BE2C (cell line): ENCODE results near the gene ENPP6.

Source experiments
- DNase-seq: peaks from one replicate; pipeline ENCODE4 v3.0.0-alpha.2; 2020
- H3K27me3 ChIP-seq: fragments of 250-450 bp; sonication (Bioruptor Pico); 2 replicates; pipeline ENCODE4 v1.5.1; 2020; ENCODE audit warnings: mild to moderate bottlenecking
- H3K36me3 ChIP-seq: fragments of 250-450 bp; sonication (Bioruptor Pico); 2 replicates; pipeline ENCODE4 v1.5.1; 2020; ENCODE audit warnings: mild to moderate bottlenecking
- H3K4me1 ChIP-seq: fragments of 250-450 bp; sonication (Bioruptor Pico); 2 replicates; pipeline ENCODE4 v1.5.1; 2020
- H3K4me3 ChIP-seq: 2 replicates; pipeline ENCODE4 v1.5.1; 2011; ENCODE audit warnings: low read depth, low read length
- H3K9me3 ChIP-seq: fragments of 250-450 bp; sonication (Bioruptor Pico); 2 replicates; pipeline ENCODE4 v1.5.1; 2020
- CTCF ChIP-seq: IDR thresholded peaks from 2 replicates; pipeline ENCODE4 v1.5.1; 2012; ENCODE audit warnings: mild to moderate bottlenecking, low read depth, low read length

ENPP6 gene

GRCh38 chr4:184232975-184233374 is 15.3 kb upstream of the ENPP6 start:
- no peak for DNase-seq
- H3K4me1 ChIP-seq = peaks cover 5% of the 10 kb centered on the region

GRCh38 chr4:184232202-184232601 is 14.5 kb upstream of the ENPP6 start:
- no peak for DNase-seq
- H3K9me3 ChIP-seq = no peaks in the 10 kb centered on the region
- no peaks in the 10 kb centered on the region for H3K27me3 ChIP-seq
- no peaks in the 10 kb centered on the region for H3K36me3 ChIP-seq
- TF ChIP-seq CTCF = no peak
- no peaks in the 10 kb centered on the region; the same call in 1 of the 2 replicates for H3K4me1 ChIP-seq
- H3K4me3 ChIP-seq = no peak overlapping the region

More at GRCh38 chr4:184232975-184233374, 15.3 kb upstream of the ENPP6 start:
- Histone ChIP-seq H3K9me3 (no peaks in the 10 kb centered on the region), H3K27me3 (no peaks in the 10 kb centered on the region), H3K4me3 (no peak overlapping the region), H3K36me3 (no peaks in the 10 kb centered on the region)
- TF ChIP-seq CTCF = no peak

GRCh38 chr4:184231573-184231972 is 13.9 kb upstream of the ENPP6 start:
- H3K27me3 ChIP-seq = no peaks in the 10 kb centered on the region
- no peaks in the 10 kb centered on the region; the same call in 1 of the 2 replicates for H3K4me1 ChIP-seq
- H3K9me3 ChIP-seq = no peaks in the 10 kb centered on the region

GRCh38 chr4:184228056-184228705 is 10.5 kb upstream of the ENPP6 start:
- no peaks in the 10 kb centered on the region for H3K36me3 ChIP-seq
- no peak for DNase-seq
- no peaks in the 10 kb centered on the region for H3K27me3 ChIP-seq
- H3K9me3 ChIP-seq = no peaks in the 10 kb centered on the region
- H3K4me3 ChIP-seq = no peak overlapping the region
- no peak for TF ChIP-seq CTCF
- no peaks in the 10 kb centered on the region; the same call in 1 of the 2 replicates for H3K4me1 ChIP-seq

More at GRCh38 chr4:184231573-184231972, 13.9 kb upstream of the ENPP6 start:
- H3K36me3 ChIP-seq = no peaks in the 10 kb centered on the region
- DNase-seq = no peak
- H3K4me3 ChIP-seq = no peak overlapping the region
- TF ChIP-seq CTCF = no peak

GRCh38 chr4:184216515-184216914 is 1.2 kb downstream of the ENPP6 start:
- H3K9me3 ChIP-seq = no peaks in the 10 kb centered on the region
- no peaks in the 10 kb centered on the region for H3K36me3 ChIP-seq
- H3K27me3 ChIP-seq = no peaks in the 10 kb centered on the region
- TF ChIP-seq CTCF = no peak
- peaks cover 2% of the 10 kb centered on the region; the same call in 1 of the 2 replicates for H3K4me1 ChIP-seq
- no peak overlapping the region for H3K4me3 ChIP-seq
- no peak for DNase-seq

GRCh38 chr4:184215709-184216328 is 1.9 kb downstream of the ENPP6 start:
- Histone ChIP-seq H3K9me3 (no peaks in the 10 kb centered on the region), H3K27me3 (no peaks in the 10 kb centered on the region), H3K4me1 (peaks cover 2% of the 10 kb centered on the region; the same call in 1 of the 2 replicates), H3K4me3 (peak overlapping the region; percentile 23), H3K36me3 (no peaks in the 10 kb centered on the region)
- DNase-seq = peak; percentile 22
- TF ChIP-seq CTCF = no peak
